OCI-LY7 (cell line): ENCODE results near the gene C12orf76. TPM values are rescaled to one million over a fixed set of nuclear protein-coding genes. Genes with fewer than 3 reads are reported as not detected.

Source experiments
- BruUV-seq: library from RNA; stranded (reverse); fragments of 400-500 nt; replicated peaks from 2 replicates; lab custom pipeline; 2021; lab: Mats Ljungman, UMichigan
- CTCF ChIA-PET: fragments of 300-600 bp; sonication (Branson Sonifier 250); formaldehyde crosslinking; loops from one replicate; lab custom pipeline; 2022; ENCODE audit warnings: antibody characterized with exemption; ENCODE audit not compliant: unreplicated experiment; lab: Charles Lee
- POLR2A ChIA-PET: fragments of 300-600 bp; sonication (Branson Sonifier 250); formaldehyde crosslinking; loops from one replicate; lab custom pipeline; 2022; ENCODE audit warnings: antibody characterized with exemption; lab: Charles Lee
- DNase-seq: peaks from one replicate; pipeline ENCODE4 v3.0.0-alpha.2; 2015; ENCODE audit warnings: low spot score
- H2AFZ ChIP-seq: fragments of 200-600 bp; sonication (generic), shearing (Covaris generic); 2 replicates; pipeline ENCODE4 v1.6.1; 2014; ENCODE audit warnings: mild to moderate bottlenecking, antibody characterized with exemption, low read length, moderate library complexity
- H3K27ac ChIP-seq: fragments of 200-600 bp; sonication (generic); 2 replicates; pipeline ENCODE4 v1.5.1; 2014; ENCODE audit warnings: mixed run types, low read depth, mild to moderate bottlenecking, moderate library complexity, low read length, inconsistent platforms; ENCODE audit not compliant: poor library complexity, severe bottlenecking
- H3K36me3 ChIP-seq: fragments of 200-600 bp; sonication (generic); 2 replicates; pipeline ENCODE4 v1.6.1; 2014; ENCODE audit warnings: mild to moderate bottlenecking, antibody characterized with exemption, low read length, moderate library complexity, mixed read lengths; ENCODE audit not compliant: insufficient read depth
- H3K4me1 ChIP-seq: fragments of 200-600 bp; sonication (generic); 2 replicates; pipeline ENCODE4 v1.5.1; 2014; ENCODE audit warnings: mild to moderate bottlenecking, low read length; ENCODE audit not compliant: insufficient read depth, poor library complexity, severe bottlenecking
- H3K4me2 ChIP-seq: fragments of 200-600 bp; sonication (generic); 2 replicates; pipeline ENCODE4 v1.6.1; 2014; ENCODE audit warnings: mild to moderate bottlenecking, low read length
- H3K4me3 ChIP-seq: fragments of 200-600 bp; sonication (generic); 2 replicates; pipeline ENCODE4 v1.5.1; 2014; ENCODE audit warnings: mild to moderate bottlenecking, low read depth, low read length; ENCODE audit not compliant: poor library complexity, severe bottlenecking
- H3K79me2 ChIP-seq: fragments of 200-600 bp; sonication (generic); 2 replicates; pipeline ENCODE4 v1.6.1; 2016; ENCODE audit warnings: low read depth, mild to moderate bottlenecking, low read length, moderate library complexity, mixed read lengths; ENCODE audit not compliant: insufficient read depth
- H3K9me2 ChIP-seq: fragments of 200-600 bp; sonication (generic); 2 replicates; pipeline ENCODE4 v1.6.1; 2016; ENCODE audit warnings: mild to moderate bottlenecking, low read length, mixed read lengths; ENCODE audit not compliant: insufficient read depth
- H3K9me3 ChIP-seq: fragments of 200-600 bp; sonication (generic); 2 replicates; pipeline ENCODE4 v1.6.1; 2014; ENCODE audit warnings: mild to moderate bottlenecking, mixed run types, low read length, mixed read lengths
- H4K20me1 ChIP-seq: fragments of 200-600 bp; sonication (generic); 2 replicates; pipeline ENCODE4 v1.6.1; 2014; ENCODE audit warnings: mild to moderate bottlenecking, antibody characterized with exemption, low read length, moderate library complexity, mixed read lengths; ENCODE audit not compliant: insufficient read depth
- CTCF ChIP-seq: fragments of 200-600 bp; sonication (generic); conservative IDR thresholded peaks from 2 replicates; pipeline ENCODE4 v1.5.1; 2014; ENCODE audit warnings: mild to moderate bottlenecking, antibody characterized with exemption, low read length, moderate library complexity, mixed read lengths
- EZH2phosphoT487 ChIP-seq: fragments of 200-600 bp; sonication (generic); IDR thresholded peaks from 2 replicates; pipeline ENCODE4 v1.6.1; 2018; ENCODE audit warnings: low read depth, borderline replicate concordance, mild to moderate bottlenecking, mixed run types, antibody characterized with exemption, low read length, moderate library complexity, mixed read lengths
- intact Hi-C: fragments of 100-400 bp; cut with micrococcal nuclease; formaldehyde crosslinking; loops from one replicate; pipeline ENCODE4 v1.10.0; 2022; ENCODE audit not compliant: unreplicated experiment
- total RNA-seq, 2 experiments: library from RNA; depleted of rRNA in 1 of 2; stranded (reverse); fragments of >200 nt in 1 of 2; shearing (Covaris generic) in 1 of 2; gene quantifications; 2 replicates each; pipeline ENCODE4 v1.2.3, GENCODE V29; 2014 to 2022

Gene C12orf76
- total RNA-seq, 2 experiments from 2014 or later: 24.4 to 36.6 TPM

GRCh38 chr12:110015132-110015531 is 33.2 kb downstream of the C12orf76 start:
- no peaks in the 10 kb centered on the region for H4K20me1 ChIP-seq
- H3K36me3 ChIP-seq: peaks cover 81% of the 10 kb centered on the region
- CTCF ChIA-PET: no interaction called here
- DNase-seq: peak; percentile 59
- intact Hi-C loops: no loop called here
- peak overlapping the region; percentile 33 for H3K4me2 ChIP-seq
- peak overlapping the region; percentile 3 for H3K4me3 ChIP-seq
- no peak overlapping the region for H2AFZ ChIP-seq
- TF ChIP-seq EZH2phosphoT487 (no peak), CTCF (peak; percentile 53)
- BruUV-seq: no TSS peak
- peaks cover 58% of the 10 kb centered on the region for H3K79me2 ChIP-seq
- H3K4me1 ChIP-seq: peaks cover 45% of the 10 kb centered on the region
- H3K27ac ChIP-seq: peak overlapping the region; percentile 50
- no peaks in the 10 kb centered on the region for H3K9me2 ChIP-seq
- POLR2A ChIA-PET: no interaction called here
- no peaks in the 10 kb centered on the region for H3K9me3 ChIP-seq

GRCh38 chr12:110012659-110013058 is 35.7 kb downstream of the C12orf76 start:
- H3K4me1 ChIP-seq: peaks cover 68% of the 10 kb centered on the region
- TF ChIP-seq CTCF (no peak), EZH2phosphoT487 (no peak)
- no peaks in the 10 kb centered on the region for H3K9me2 ChIP-seq
- H3K9me3 ChIP-seq: peaks cover 5% of the 10 kb centered on the region; the same call in 1 of the 2 replicates
- no peak overlapping the region; the same call in 1 of the 2 replicates for H2AFZ ChIP-seq
- H4K20me1 ChIP-seq: no peaks in the 10 kb centered on the region
- H3K27ac ChIP-seq: peak overlapping the region; percentile 83
- peak overlapping the region; percentile 64 for H3K4me3 ChIP-seq
- no TSS peak for BruUV-seq
- no peak for DNase-seq
- peaks cover 83% of the 10 kb centered on the region for H3K79me2 ChIP-seq
- POLR2A ChIA-PET: interaction anchor here (0.5 to 4.3 kb wide), 6 partner anchors 10 to 686 kb away, joined by 3 to 48 read pairs (median 4); partner anchors contain the start of gene ANKRD13A
- H3K4me2 ChIP-seq: peak overlapping the region; percentile 81
- intact Hi-C loops: no loop called here
- CTCF ChIA-PET: no interaction called here
- peaks cover 67% of the 10 kb centered on the region for H3K36me3 ChIP-seq

- H3K36me3 ChIP-seq: peaks cover 67% of the 10 kb centered on the region
- DNase-seq: peak; percentile 80
- peak overlapping the region; percentile 81 for H3K4me2 ChIP-seq
- peak overlapping the region; percentile 64 for H3K4me3 ChIP-seq
- peak overlapping the region; percentile 3; the same call in 1 of the 2 replicates for H2AFZ ChIP-seq
- H3K4me1 ChIP-seq: peaks cover 73% of the 10 kb centered on the region
- H3K9me3 ChIP-seq: peaks cover 6% of the 10 kb centered on the region; the same call in 1 of the 2 replicates
- H3K27ac ChIP-seq: peak overlapping the region; percentile 83
- no TSS peak for BruUV-seq
- no peak for TF ChIP-seq CTCF
- TF ChIP-seq EZH2phosphoT487: no peak
- intact Hi-C loops: no loop called here
- CTCF ChIA-PET: no interaction called here
- peaks cover 86% of the 10 kb centered on the region for H3K79me2 ChIP-seq
- POLR2A ChIA-PET: interaction anchor here (0.5 to 4.3 kb wide), 7 partner anchors 10 to 685 kb away, joined by 3 to 48 read pairs (median 12); partner anchors contain the start of gene ANKRD13A
- no peaks in the 10 kb centered on the region for H3K9me2 ChIP-seq
- no peaks in the 10 kb centered on the region for H4K20me1 ChIP-seq
These were observed 36.2 kb downstream of the C12orf76 start for GRCh38 chr12:110012137-110012536.
